ENCODE results near the gene SPTSSB. TPM values are rescaled to one million over a fixed set of nuclear protein-coding genes. Genes with fewer than 3 reads are reported as not detected.

Gene SPTSSB
- total RNA-seq, 1 donor from 2014 or later: not detected

- no peaks in the 10 kb centered on the region for H3K27me3 Mint-ChIP-seq (ENCODE audit: unreplicated experiment)
- peak overlapping the region; percentile 97 for H3K27ac Mint-ChIP-seq (ENCODE audit: unreplicated experiment)
- no peaks in the 10 kb centered on the region for H3K36me3 Mint-ChIP-seq (ENCODE audit: unreplicated experiment)
These were observed 43.6 kb upstream of the SPTSSB start for GRCh38 chr3:161414907-161415306.

GRCh38 chr3:161413855-161414210, 42.5 kb upstream of the SPTSSB start:
- no peak overlapping the region for H3K27ac Mint-ChIP-seq (ENCODE audit: unreplicated experiment)
- DNase-seq (ENCODE audit: extremely low spot score, unreplicated experiment): no peak
- no peaks in the 10 kb centered on the region for H3K27me3 Mint-ChIP-seq (ENCODE audit: unreplicated experiment)
- H3K4me3 Mint-ChIP-seq (ENCODE audit: unreplicated experiment): no peak overlapping the region
- H3K36me3 Mint-ChIP-seq (ENCODE audit: unreplicated experiment): no peaks in the 10 kb centered on the region
- TF ChIP-seq, protein P1, sequence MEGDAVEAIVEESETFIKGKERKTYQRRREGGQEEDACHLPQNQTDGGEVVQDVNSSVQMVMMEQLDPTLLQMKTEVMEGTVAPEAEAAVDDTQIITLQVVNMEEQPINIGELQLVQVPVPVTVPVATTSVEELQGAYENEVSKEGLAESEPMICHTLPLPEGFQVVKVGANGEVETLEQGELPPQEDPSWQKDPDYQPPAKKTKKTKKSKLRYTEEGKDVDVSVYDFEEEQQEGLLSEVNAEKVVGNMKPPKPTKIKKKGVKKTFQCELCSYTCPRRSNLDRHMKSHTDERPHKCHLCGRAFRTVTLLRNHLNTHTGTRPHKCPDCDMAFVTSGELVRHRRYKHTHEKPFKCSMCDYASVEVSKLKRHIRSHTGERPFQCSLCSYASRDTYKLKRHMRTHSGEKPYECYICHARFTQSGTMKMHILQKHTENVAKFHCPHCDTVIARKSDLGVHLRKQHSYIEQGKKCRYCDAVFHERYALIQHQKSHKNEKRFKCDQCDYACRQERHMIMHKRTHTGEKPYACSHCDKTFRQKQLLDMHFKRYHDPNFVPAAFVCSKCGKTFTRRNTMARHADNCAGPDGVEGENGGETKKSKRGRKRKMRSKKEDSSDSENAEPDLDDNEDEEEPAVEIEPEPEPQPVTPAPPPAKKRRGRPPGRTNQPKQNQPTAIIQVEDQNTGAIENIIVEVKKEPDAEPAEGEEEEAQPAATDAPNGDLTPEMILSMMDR (IDR thresholded peaks at IDR 0.05): no peak
- peaks cover 43% of the 10 kb centered on the region for H3K4me1 Mint-ChIP-seq (ENCODE audit: unreplicated experiment)
- no peaks in the 10 kb centered on the region for H3K9me3 Mint-ChIP-seq (ENCODE audit: unreplicated experiment)

More at GRCh38 chr3:161414907-161415306, 43.6 kb upstream of the SPTSSB start:
- Mint-ChIP-seq H3K4me3 (ENCODE audit: unreplicated experiment) (no peak overlapping the region), H3K9me3 (ENCODE audit: unreplicated experiment) (no peaks in the 10 kb centered on the region), H3K4me1 (ENCODE audit: unreplicated experiment) (peaks cover 42% of the 10 kb centered on the region)
- TF ChIP-seq, protein P1 (IDR thresholded peaks at IDR 0.05): no peak
- no peak for DNase-seq (ENCODE audit: extremely low spot score, unreplicated experiment)

- H3K4me3 Mint-ChIP-seq (ENCODE audit: unreplicated experiment): no peak overlapping the region
- H3K4me1 Mint-ChIP-seq (ENCODE audit: unreplicated experiment): peaks cover 43% of the 10 kb centered on the region
- peak overlapping the region; percentile 56 for H3K27ac Mint-ChIP-seq (ENCODE audit: unreplicated experiment)
- no peaks in the 10 kb centered on the region for H3K27me3 Mint-ChIP-seq (ENCODE audit: unreplicated experiment)
- no peak for DNase-seq (ENCODE audit: extremely low spot score, unreplicated experiment)
- TF ChIP-seq, protein P1 (IDR thresholded peaks at IDR 0.05): peak; percentile 36
- no peaks in the 10 kb centered on the region for H3K9me3 Mint-ChIP-seq (ENCODE audit: unreplicated experiment)
- H3K36me3 Mint-ChIP-seq (ENCODE audit: unreplicated experiment): no peaks in the 10 kb centered on the region
These were observed 42.0 kb upstream of the SPTSSB start for GRCh38 chr3:161413127-161413854.

DNA sequence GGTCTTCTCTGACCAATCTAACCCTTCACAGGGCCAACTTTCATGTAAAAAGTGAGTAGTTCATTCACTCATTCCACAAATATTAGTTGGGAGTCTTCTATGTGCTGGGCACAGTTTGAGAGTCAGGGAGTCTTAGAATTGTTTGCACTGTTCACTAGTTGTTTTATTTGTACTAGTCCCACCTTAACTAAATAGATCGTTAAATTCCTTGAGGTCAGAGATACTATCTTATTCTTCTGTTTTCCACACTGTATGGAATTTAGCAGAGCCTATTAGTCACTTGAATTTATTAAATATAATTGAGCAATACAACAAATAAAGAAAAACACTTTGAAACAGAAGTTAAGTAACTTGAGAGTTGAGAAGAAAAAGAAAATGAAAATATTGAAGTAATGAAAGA, 40.8 kb upstream of the SPTSSB start:
- Mint-ChIP-seq H3K9me3 (ENCODE audit: unreplicated experiment) (no peaks in the 10 kb centered on the region), H3K4me1 (ENCODE audit: unreplicated experiment) (peaks cover 45% of the 10 kb centered on the region), H3K4me3 (ENCODE audit: unreplicated experiment) (no peak overlapping the region), H3K27ac (ENCODE audit: unreplicated experiment) (no peak overlapping the region), H3K36me3 (ENCODE audit: unreplicated experiment) (no peaks in the 10 kb centered on the region), H3K27me3 (ENCODE audit: unreplicated experiment) (no peaks in the 10 kb centered on the region)
- no peak for DNase-seq (ENCODE audit: extremely low spot score, unreplicated experiment)
- TF ChIP-seq, protein P1 (IDR thresholded peaks at IDR 0.05): no peak

DNA sequence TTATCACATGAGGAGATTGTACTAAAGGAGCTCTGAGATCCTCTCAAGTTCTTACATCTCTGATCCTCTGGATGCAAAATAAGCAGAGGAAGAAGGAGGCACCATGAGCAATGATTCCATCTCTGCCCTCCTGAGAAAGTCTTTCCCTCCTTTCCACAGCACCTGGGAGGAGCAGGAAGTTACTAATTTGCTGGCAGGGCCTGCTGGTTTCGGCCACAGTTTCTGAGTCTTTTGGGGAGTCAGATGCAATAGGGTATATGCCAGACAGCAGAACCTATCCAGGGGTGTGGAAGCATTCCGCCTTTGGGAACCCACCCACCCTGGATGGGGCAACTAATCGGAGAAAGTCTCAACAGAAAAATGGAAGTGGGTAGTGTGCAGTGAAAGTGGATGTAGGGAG, 38.5 kb upstream of the SPTSSB start:
- no peak overlapping the region for H3K27ac Mint-ChIP-seq (ENCODE audit: unreplicated experiment)
- TF ChIP-seq, protein P1 (IDR thresholded peaks at IDR 0.05): no peak
- H3K27me3 Mint-ChIP-seq (ENCODE audit: unreplicated experiment): no peaks in the 10 kb centered on the region
- H3K4me3 Mint-ChIP-seq (ENCODE audit: unreplicated experiment): no peak overlapping the region
- peaks cover 32% of the 10 kb centered on the region for H3K4me1 Mint-ChIP-seq (ENCODE audit: unreplicated experiment)
- no peak for DNase-seq (ENCODE audit: extremely low spot score, unreplicated experiment)
- no peaks in the 10 kb centered on the region for H3K36me3 Mint-ChIP-seq (ENCODE audit: unreplicated experiment)
- no peaks in the 10 kb centered on the region for H3K9me3 Mint-ChIP-seq (ENCODE audit: unreplicated experiment)
